Panc1 (cell line): ENCODE results near the gene NCLN. TPM values are rescaled to one million over a fixed set of nuclear protein-coding genes. Genes with fewer than 3 reads are reported as not detected.

Source experiments
- ATAC-seq: fragments of 200-7000 bp; cut with Tn5 transposase; 2 replicates; pipeline ENCODE4 v1.9.1; 2020; ENCODE audit warnings: mild to moderate bottlenecking, moderate library complexity
- BruUV-seq: library from RNA; stranded (reverse); fragments of 400-500 nt; replicated peaks from 2 replicates; lab custom pipeline; 2021; lab: Mats Ljungman, UMichigan
- CTCF ChIA-PET: fragments of 300-600 bp; sonication (Branson Sonifier 250); formaldehyde crosslinking; loops from one replicate; lab custom pipeline; 2022; ENCODE audit warnings: antibody characterized with exemption; lab: Charles Lee
- POLR2A ChIA-PET: fragments of 300-600 bp; sonication (Branson Sonifier 250); formaldehyde crosslinking; loops from one replicate; lab custom pipeline; 2022; ENCODE audit warnings: antibody characterized with exemption; lab: Charles Lee
- DNase-seq: peaks from one replicate; pipeline ENCODE4 v3.0.0-alpha.2; 2010; ENCODE audit warnings: low read depth, low spot score
- H3K27ac ChIP-seq: 2 replicates; pipeline ENCODE4 v1.5.1; 2011; ENCODE audit warnings: mild to moderate bottlenecking, low read length, inconsistent platforms
- H3K27me3 ChIP-seq: fragments of 200-500 bp; sonication (Bioruptor generic); 2 replicates; pipeline ENCODE4 v1.6.0; 2014; ENCODE audit warnings: low read length, inconsistent platforms; ENCODE audit not compliant: control insufficient read depth, insufficient read depth
- H3K36me3 ChIP-seq: fragments of 200-500 bp; sonication (Bioruptor generic); 2 replicates; pipeline ENCODE4 v1.5.1; 2014; ENCODE audit warnings: inconsistent platforms, mild to moderate bottlenecking, low read length, moderate library complexity; ENCODE audit not compliant: control insufficient read depth, insufficient read depth
- H3K4me1 ChIP-seq: 2 replicates; pipeline ENCODE4 v1.5.1; 2011; ENCODE audit warnings: inconsistent platforms, mild to moderate bottlenecking, low read length, moderate library complexity; ENCODE audit not compliant: control insufficient read depth, insufficient read depth
- H3K4me3 ChIP-seq, 2 experiments: 2 replicates each; pipeline ENCODE4 v1.5.1; 2011 to 2012; ENCODE audit warnings: low read depth in 2 of 2, low read length in 2 of 2, mild to moderate bottlenecking in 2 of 2, inconsistent platforms in 1 of 2, moderate library complexity in 1 of 2
- H3K9me3 ChIP-seq: fragments of 200-500 bp; sonication (Bioruptor generic); 2 replicates; pipeline ENCODE4 v1.5.1; 2014; ENCODE audit warnings: low read depth, mild to moderate bottlenecking, inconsistent platforms, low read length, moderate library complexity; ENCODE audit not compliant: control insufficient read depth, insufficient read depth
- POLR2AphosphoS5 ChIP-seq: IDR thresholded peaks from 2 replicates; pipeline ENCODE4 v1.6.1; 2012; ENCODE audit warnings: mild to moderate bottlenecking, low read depth, low read length, moderate library complexity
- SIN3A ChIP-seq: IDR thresholded peaks from 2 replicates; pipeline ENCODE4 v1.6.1; 2012; ENCODE audit warnings: low read depth, mild to moderate bottlenecking, low read length, moderate library complexity, borderline replicate concordance; ENCODE audit not compliant: insufficient read depth
- TCF7L2 ChIP-seq: IDR thresholded peaks from 2 replicates; pipeline ENCODE4 v1.6.1; 2011; ENCODE audit warnings: mild to moderate bottlenecking, low read depth, low read length, inconsistent platforms
- in situ Hi-C: cut with HindIII; loops from 2 replicates; pipeline ENCODE4 v1.10.0; 2016; ENCODE audit warnings: low sequenced_read_pairs, low pct_unique_long_range_greater_than_20kb
- intact Hi-C: fragments of 100-400 bp; cut with micrococcal nuclease; formaldehyde crosslinking; loops from one replicate; pipeline ENCODE4 v1.10.0; 2022; ENCODE audit not compliant: unreplicated experiment
- total RNA-seq: library from RNA; stranded (reverse); gene quantifications from one replicate; pipeline ENCODE4 v1.2.1, GENCODE V29; 2021; ENCODE audit not compliant: unreplicated experiment
- TF ChIP-seq, protein P1 (sequence below): fragments of 450-650 bp; IDR thresholded peaks from 2 replicates; pipeline ENCODE4 v1.5.1; 2017; ENCODE audit warnings: mild to moderate bottlenecking
- TF ChIP-seq, protein P2 (sequence below), 2 experiments: IDR thresholded peaks; 2 replicates each; pipeline ENCODE4 v1.6.1; 2011 to 2012; ENCODE audit warnings: low read depth in 2 of 2, control low read depth in 1 of 2, low read length in 1 of 2, mild to moderate bottlenecking in 1 of 2, moderate library complexity in 1 of 2; ENCODE audit not compliant: insufficient read depth in 1 of 2

Gene NCLN
- total RNA-seq, 1 experiment from 2014 or later, result 132 TPM

DNA sequence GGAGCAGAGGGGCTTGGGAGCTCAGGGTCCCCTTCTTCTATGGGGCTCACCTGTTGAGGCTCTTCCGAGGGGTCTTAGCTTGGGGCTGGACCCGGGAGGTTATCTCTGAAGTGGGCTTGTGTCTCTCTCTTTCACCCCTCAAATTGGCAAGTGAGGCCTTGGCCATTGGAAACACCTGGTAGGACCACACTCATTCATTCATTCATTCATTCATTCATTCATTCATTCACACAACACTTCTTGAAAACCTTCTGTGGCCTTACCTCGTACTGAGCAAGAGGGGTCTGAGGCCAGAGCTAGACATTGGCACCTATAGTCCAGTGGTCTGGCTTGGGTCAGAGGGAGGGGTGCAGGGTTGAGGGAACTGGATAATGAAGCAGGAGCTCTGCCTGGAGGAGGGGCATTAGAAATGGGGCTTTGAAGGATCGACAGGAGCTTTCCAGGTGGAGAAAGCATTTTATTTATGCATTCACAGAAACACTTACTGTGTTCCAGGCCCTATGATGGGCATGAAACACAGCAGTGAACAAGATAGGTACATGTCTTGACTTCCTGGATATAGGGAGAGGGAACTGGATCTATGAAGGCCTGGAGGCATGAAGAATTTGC, 44.3 kb downstream of the NCLN start:
- DNase-seq (no peak), ATAC-seq (no peak)
- Histone ChIP-seq H3K27me3 (no peaks in the 10 kb centered on the region; the same call in 1 of the 2 replicates), H3K36me3 (no peaks in the 10 kb centered on the region), H3K4me1 (no peaks in the 10 kb centered on the region), H3K9me3 (no peaks in the 10 kb centered on the region), H3K4me3 (no peak overlapping the region), H3K27ac (no peak overlapping the region)
- intact Hi-C loops, result no loop called here
- TF ChIP-seq SIN3A, result no peak
- TF ChIP-seq, protein P1, sequence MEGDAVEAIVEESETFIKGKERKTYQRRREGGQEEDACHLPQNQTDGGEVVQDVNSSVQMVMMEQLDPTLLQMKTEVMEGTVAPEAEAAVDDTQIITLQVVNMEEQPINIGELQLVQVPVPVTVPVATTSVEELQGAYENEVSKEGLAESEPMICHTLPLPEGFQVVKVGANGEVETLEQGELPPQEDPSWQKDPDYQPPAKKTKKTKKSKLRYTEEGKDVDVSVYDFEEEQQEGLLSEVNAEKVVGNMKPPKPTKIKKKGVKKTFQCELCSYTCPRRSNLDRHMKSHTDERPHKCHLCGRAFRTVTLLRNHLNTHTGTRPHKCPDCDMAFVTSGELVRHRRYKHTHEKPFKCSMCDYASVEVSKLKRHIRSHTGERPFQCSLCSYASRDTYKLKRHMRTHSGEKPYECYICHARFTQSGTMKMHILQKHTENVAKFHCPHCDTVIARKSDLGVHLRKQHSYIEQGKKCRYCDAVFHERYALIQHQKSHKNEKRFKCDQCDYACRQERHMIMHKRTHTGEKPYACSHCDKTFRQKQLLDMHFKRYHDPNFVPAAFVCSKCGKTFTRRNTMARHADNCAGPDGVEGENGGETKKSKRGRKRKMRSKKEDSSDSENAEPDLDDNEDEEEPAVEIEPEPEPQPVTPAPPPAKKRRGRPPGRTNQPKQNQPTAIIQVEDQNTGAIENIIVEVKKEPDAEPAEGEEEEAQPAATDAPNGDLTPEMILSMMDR, result no peak
- no peak for TF ChIP-seq POLR2AphosphoS5
- TF ChIP-seq, protein P2, sequence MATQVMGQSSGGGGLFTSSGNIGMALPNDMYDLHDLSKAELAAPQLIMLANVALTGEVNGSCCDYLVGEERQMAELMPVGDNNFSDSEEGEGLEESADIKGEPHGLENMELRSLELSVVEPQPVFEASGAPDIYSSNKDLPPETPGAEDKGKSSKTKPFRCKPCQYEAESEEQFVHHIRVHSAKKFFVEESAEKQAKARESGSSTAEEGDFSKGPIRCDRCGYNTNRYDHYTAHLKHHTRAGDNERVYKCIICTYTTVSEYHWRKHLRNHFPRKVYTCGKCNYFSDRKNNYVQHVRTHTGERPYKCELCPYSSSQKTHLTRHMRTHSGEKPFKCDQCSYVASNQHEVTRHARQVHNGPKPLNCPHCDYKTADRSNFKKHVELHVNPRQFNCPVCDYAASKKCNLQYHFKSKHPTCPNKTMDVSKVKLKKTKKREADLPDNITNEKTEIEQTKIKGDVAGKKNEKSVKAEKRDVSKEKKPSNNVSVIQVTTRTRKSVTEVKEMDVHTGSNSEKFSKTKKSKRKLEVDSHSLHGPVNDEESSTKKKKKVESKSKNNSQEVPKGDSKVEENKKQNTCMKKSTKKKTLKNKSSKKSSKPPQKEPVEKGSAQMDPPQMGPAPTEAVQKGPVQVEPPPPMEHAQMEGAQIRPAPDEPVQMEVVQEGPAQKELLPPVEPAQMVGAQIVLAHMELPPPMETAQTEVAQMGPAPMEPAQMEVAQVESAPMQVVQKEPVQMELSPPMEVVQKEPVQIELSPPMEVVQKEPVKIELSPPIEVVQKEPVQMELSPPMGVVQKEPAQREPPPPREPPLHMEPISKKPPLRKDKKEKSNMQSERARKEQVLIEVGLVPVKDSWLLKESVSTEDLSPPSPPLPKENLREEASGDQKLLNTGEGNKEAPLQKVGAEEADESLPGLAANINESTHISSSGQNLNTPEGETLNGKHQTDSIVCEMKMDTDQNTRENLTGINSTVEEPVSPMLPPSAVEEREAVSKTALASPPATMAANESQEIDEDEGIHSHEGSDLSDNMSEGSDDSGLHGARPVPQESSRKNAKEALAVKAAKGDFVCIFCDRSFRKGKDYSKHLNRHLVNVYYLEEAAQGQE (IDR thresholded peaks at IDR 0.05; ENCODE audit: insufficient read depth in 1 of 2, low read depth in 2 of 2, low read length in 1 of 2), result no peak
- no peak for TF ChIP-seq TCF7L2
- in situ Hi-C loops, result no loop called here
- CTCF ChIA-PET, result interaction anchor here (0.6 to 0.8 kb wide), 3 partner anchors 9 to 655 kb away, joined by 4 to 6 read pairs (median 5); no protein-coding TSS in a partner anchor
- no TSS peak for BruUV-seq
- POLR2A ChIA-PET, result no interaction called here

DNA sequence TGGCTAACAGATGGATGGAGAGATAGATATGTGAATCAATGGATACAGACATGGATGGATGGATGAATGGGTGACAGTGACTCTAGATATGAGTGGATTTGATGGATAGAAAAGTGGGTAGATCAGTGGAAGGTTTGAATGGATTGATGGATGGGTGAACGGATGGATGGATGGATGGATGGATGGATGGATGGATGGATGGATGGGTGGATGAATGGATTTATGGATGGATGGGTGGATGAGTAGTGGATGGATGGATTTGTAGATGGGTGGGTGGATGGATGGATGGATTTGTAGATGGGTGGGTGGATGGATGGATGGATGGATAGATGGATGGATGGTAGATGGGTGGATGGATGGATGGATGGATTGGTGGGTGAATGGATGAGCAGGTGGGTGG, 45.6 kb downstream of the NCLN start:
- CTCF ChIA-PET, result no interaction called here
- Histone ChIP-seq H3K27me3 (no peaks in the 10 kb centered on the region), H3K36me3 (no peaks in the 10 kb centered on the region), H3K4me3 (no peak overlapping the region), H3K4me1 (no peaks in the 10 kb centered on the region), H3K27ac (no peak overlapping the region), H3K9me3 (no peaks in the 10 kb centered on the region)
- no peak for DNase-seq
- no peak for TF ChIP-seq SIN3A
- intact Hi-C loops (no loop called here), in situ Hi-C loops (no loop called here)
- ATAC-seq, result no peak
- POLR2A ChIA-PET, result no interaction called here
- BruUV-seq, result no TSS peak

DNA sequence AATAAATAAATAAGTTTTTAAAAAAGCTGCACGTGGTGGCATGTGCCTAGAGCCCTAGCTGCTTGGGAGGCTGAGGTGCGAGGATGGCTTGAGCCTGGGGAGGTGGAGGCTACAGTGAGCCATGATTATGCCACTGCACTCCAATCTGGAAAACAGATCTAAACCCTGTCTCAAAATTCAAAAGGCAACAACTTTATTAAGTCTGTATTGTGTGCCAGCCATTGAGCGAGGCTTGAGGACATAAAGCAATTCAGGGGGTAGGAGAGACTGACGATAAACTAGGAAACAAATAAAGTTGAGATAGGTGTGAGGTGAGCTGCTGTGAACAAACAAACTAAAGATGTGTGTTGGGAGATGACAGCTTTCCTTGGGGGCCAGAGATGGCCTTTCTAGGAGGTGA, 47.4 kb downstream of the NCLN start:
- CTCF ChIA-PET, result interaction anchor here (0.6 kb wide), 1 partner anchor 9 kb away, joined by 6 read pairs; the partner anchor contains the start of gene CELF5
- Histone ChIP-seq H3K36me3 (no peaks in the 10 kb centered on the region), H3K4me1 (no peaks in the 10 kb centered on the region), H3K4me3 (no peak overlapping the region), H3K27me3 (no peaks in the 10 kb centered on the region), H3K27ac (no peak overlapping the region), H3K9me3 (no peaks in the 10 kb centered on the region)
- intact Hi-C loops (no loop called here), in situ Hi-C loops (no loop called here)
- no TSS peak for BruUV-seq
- TF ChIP-seq POLR2AphosphoS5 (no peak), SIN3A (no peak), TCF7L2 (no peak)
- TF ChIP-seq, protein P1, result no peak
- TF ChIP-seq, protein P2 (IDR thresholded peaks at IDR 0.05; ENCODE audit: insufficient read depth in 1 of 2, low read depth in 2 of 2, low read length in 1 of 2), result no peak
- no peak for ATAC-seq
- POLR2A ChIA-PET, result no interaction called here
- DNase-seq, result no peak
